Right kidney (tissue), 9 donors: Measurements from ENCODE around the gene PVRIG.
"Not testable (repeated sequence)": the region's sequence is repeated elsewhere in the genome, so short reads cannot be mapped to it uniquely, and the experiment has no call there.

ENCODE experiments used
- DNase-seq: peaks from one replicate; pipeline ENCODE4 v3.0.0-alpha.2; 2016
- long read RNA-seq, 8 donors: transcript quantifications; one replicate each; lab custom pipeline, GENCODE V29; 2026

The PVRIG gene
- long read RNA-seq, donor 1, result 0 reads
- long read RNA-seq, donor 2, result 0 reads
- long read RNA-seq, donor 3, result 0 reads
- long read RNA-seq, donor 4, result 0 reads
- long read RNA-seq, donor 5, result 0 reads
- long read RNA-seq, donor 6, result 0 reads
- long read RNA-seq, donor 7, result 0 reads
- long read RNA-seq, donor 8, result 0 reads

DNA sequence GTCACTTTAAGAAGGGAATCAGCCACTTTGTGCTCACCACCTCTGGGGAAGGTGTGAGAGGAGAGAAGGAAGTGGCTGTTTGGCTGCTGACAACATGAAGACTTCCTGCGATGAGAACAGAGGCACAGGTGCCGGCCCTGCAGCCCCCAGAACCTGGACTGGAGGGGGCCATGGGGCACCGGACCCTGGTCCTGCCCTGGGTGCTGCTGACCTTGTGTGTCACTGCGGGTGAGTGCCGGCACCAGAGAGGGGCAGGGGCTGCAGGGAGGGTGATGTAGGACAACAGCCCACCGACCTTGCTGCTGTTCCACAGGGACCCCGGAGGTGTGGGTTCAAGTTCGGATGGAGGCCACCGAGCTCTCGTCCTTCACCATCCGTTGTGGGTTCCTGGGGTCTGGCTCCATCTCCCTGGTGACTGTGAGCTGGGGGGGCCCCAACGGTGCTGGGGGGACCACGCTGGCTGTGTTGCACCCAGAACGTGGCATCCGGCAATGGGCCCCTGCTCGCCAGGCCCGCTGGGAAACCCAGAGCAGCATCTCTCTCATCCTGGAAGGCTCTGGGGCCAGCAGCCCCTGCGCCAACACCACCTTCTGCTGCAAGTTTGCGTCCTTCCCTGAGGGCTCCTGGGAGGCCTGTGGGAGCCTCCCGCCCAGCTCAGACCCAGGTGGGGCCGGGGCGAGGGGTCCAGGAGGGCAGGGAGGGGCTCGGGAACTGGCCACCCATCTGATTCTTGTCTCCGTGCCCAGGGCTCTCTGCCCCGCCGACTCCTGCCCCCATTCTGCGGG, at the start of gene PVRIG:
Gene PVRIG (plus strand): TSS at position 149 of the 785 bp plus-strand sequence. CDS start 22 bp downstream, at position 171.
- not testable (repeated sequence) for DNase-seq

DNA sequence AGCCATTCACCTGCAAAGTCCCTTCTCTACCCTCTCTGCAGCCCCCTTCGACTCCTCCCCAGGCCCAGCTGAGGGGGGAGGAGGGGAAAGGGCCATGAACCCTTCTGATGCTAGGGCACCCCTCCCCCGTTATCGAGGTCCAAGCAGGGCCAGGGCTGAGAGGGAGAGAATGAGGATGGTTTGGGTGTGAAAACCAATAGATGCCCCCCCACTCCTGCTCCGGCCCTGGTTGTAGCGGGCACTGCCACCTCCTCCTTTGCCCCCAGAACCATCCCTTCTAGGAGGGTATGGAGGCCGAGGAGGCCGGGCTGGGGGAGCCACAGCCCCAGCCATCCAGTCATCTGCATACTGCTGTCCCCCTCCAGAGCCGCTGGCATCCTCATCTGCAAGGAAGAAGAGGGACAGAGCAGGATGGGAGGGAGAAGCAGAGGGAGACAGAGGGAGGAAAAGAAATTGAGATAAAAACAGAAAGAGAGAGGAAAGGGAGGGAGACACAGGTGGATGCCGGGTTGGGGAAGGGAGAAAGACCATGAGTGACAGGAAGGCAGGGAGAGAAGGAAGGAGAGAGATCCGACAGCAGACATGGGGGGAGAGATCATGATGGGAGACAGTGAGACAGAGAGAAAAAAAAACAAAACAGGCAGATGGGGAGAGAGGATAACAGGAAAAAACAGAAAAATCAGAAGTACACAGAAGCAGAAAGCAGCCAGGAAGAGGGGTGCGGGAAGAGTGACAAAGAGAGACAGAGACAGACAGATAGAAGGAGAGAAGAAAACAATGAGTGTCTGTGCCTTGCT, 49.5 kb upstream of the PVRIG start:
- DNase-seq, result no peak

DNA sequence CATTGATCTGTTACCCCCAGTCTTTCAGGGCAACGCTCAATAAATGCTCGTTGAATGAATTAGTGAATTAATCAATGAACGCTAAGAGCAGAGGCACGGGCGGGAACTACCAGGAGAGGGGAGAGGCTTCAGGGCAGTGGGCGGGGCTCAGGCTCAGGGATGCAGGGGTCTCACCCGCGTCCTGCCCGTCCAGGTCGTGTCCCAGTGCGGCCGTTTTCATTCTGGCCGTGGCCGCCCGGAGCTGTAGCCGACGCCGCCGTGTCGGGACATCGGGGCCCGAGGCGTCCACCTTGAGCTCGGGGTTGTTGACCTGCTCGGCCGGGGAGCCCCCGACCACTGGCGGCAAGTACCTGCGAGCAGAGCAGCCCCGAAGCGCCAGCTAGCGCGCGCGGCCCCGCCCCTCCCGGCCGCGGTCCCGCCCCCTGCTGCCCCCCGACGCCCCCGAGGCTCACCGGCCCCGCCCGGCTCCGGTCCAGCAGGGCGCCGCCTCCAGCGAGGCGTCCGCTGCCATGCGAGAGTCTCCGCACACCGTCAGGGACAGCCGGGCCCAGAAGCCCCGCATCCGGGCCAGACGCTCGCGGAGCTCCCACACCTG, 48.6 kb upstream of the PVRIG start:
- no peak for DNase-seq

DNA sequence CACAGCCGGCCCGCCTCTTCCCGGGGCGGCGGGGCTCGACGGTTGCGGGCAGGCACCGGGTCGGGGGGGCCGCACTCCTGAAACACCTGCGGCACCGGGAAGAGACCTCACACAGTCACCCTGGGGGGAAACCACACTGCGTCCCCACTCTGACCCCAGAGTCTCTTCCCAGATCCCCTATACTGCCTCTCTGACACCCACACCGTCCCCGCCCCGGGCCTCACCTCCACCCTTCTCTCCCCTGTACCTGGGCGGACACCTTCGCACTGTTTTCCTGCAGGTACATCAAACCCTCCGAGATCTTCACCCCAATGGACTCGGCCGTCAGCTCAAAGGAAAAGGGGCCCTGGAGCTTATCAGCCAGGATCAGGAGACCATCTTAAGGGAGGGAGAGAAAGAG, 47.9 kb upstream of the PVRIG start:
- DNase-seq, result no peak

DNA sequence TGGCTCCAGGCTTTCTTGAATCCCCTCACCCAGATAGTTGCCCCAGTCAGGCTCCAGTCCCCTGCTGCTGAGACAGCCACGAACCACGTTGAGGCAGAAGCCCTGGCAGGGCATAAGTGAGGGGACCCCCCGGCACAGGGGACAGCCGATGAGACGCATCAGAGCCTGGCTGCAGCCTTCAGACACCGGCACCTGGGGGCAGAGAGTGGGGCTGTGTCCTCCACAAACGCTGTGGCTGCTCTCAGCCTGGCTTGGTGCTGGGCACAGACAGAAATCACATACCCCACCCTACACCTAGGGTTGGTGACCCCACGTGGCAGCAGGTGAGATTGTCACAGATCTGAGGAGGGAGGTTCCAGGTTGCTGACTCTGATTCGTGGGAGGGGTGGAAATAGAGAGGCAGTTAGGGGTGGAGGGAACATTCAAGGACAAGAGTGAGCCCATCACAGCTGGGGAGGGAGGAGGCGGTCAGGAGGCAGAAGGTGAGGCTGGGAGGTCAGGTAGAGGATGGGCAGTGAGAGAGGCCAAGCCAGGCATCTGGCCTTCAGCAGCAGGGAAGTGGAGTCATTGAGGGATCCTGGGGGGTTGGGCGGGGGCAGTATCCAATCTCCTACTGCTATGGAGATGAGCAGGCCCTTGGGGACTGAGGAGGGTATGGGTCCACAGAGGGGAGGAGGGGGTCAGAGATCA, 45.8 kb upstream of the PVRIG start:
- no peak for DNase-seq

DNA sequence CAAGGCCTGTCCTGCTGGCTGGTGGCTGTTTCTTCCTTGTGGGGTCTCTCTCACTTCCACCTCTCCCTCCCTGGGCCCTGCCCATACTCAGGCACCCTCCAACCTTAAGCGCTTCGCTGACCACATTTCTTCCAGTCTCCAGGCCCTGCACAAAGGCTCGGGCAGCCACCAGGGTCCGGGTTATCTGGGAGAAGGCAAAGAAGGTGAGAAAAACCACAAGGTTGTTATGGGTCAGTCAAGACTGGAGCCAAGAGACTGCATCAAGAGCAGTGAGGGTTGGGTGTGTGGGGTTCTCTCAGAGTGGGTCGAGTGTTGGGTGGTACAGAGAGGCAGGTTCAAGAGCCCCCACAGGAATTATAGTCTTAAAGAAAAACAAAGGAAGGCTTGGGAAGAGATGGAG, 45.2 kb upstream of the PVRIG start:
- DNase-seq, result no peak

DNA sequence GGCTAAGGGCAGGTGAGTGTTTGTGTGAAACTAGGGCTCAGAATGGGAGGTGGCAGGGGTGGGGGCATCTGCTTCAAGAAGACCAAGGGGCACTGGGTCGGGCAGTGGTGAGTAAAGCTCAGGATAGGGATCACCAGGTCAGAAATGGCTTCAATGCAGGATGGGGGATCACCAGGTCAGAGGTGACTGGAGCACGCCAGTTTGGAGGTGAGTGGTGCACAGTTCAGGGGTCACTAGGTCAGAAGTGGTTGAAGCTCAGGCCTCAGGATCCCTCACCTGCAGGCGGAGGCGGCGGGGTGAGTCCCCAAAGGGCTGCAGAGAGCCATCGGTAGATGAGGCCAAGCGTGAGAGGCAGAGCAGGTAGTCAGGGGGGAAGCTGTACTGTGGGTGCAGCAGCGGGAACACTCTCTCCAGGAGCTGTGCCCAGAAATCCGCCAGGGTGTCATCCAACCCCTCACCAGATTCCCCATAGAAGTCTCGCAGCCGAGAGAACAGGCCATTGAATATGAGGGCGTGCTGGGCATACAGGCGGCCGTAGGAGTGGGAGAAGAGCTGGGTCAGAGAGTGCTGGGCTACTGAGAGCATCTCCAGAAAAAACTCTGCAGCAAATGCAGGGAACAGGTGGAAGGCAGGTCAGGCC, 44.3 kb upstream of the PVRIG start:
- DNase-seq, result no peak

DNA sequence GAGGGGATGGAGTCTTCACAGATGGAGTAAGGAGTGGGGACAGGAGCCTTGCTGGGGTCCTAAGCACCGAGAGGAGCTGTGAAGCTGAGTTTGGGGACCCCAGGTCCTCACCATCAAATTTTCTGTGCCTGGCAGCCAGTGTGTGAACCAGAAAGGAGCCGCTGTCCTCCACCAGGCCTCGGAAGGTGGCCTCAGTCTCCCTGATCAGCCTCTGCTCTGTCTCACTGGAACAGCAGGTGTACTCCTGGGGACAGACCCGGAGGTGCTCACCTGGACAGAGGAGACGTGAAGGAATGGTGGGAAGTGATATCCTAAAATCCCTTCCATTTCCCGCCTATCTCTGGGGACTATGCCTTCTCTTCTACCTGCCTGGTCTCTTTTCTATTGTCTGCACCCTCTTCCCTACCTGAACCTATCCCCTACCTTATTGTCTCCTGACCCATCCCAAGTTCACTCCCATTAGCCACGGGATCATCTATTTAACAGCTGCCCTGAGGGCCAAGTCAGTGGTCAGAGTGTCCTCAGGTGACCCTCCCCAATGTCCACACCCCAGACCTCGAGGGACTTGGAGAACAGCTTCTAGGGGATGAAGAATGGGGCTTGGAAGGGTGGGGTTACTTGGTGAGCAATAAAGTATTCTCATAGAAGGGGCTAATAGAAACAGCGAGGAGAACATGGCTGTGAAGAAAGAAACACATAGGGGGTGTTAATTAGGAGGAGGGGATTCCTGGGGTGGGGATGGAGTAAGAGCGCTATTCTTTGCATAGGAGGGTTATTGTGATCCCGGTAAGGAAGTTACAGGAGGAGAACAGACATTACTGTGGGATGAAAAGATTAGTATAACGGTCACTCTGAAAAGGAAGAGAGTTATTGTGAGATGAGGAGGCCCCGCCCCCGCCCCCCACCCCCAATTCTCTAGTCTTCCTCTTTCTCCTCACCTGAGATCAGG, 43.4 kb upstream of the PVRIG start:
- no peak for DNase-seq

DNA sequence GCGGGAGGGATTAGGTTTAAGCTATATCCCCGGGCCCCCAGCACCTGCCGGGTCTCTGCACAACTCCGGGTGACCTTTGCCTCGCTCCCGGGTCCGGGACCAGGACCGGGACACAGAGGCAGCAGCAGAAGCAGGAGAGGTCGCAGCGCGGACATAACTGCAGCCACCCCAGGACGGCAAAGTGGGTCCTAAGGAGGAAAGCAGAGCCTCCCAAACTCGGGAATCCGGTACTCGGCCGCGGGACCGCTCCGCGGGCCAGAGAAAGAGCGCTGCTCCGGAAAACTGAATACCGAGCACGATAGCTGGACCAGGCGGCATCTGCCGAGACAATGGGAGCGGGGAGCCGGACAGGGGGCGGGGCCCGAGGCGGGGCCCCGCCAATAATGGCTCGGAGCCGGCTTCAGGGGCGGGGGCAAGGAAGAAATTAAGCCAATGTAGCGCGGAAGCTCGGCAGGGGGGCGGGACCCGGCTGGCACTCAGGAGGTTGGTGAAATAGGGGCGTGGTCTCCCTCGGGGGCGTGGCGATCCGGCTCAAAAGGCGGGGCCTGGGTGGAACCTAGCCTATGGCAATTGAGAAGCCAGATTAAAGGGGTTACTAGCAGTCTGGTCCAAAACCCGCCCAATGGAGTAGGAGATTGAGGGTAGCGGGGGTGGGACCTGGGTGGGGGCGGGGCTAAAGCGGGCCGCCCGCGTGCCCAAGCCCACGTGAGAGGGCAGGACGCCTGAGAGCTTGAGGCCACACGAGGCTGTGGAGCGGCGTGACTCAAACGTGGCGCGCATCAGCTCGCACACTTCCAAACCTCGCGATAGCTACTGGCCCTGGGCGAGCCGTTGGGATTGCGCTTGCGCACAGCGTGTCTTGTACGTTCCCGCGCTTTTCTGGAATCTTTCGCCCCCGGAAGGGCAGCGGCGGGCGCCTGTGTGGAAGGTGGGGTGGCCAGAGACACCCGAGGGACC, 42.4 kb upstream of the PVRIG start, which contains the start of the genes GPC2 and STAG3:
Gene GPC2 (minus strand): TSS at position 337 of the 957 bp plus-strand sequence. CDS start 182 bp downstream, at position 155.
Gene STAG3 (plus strand): TSS at position 874 of the 957 bp plus-strand sequence. CDS start 2,639 bp downstream, outside the sequence.
- DNase-seq, result peak; percentile 90

DNA sequence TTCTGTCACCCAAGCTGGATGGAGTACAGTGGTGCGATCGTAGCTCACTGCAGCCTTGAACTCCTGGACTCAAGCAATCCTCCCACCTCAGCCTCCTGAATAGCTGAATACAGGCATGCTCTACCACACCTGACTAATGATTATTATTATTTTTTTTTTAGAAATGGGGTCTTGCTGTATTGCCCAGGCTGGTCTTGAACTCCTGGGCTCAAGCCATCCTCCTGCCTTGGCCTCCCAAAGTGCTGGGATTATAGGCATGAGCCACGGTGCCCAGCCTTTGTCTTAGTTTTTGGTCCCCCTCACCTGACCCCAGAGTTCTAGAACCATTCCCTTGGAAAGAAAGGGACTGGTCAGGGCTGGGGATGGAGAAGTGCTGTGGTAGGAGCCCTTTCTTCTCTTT, 39.7 kb upstream of the PVRIG start:
- not testable (repeated sequence) for DNase-seq

DNA sequence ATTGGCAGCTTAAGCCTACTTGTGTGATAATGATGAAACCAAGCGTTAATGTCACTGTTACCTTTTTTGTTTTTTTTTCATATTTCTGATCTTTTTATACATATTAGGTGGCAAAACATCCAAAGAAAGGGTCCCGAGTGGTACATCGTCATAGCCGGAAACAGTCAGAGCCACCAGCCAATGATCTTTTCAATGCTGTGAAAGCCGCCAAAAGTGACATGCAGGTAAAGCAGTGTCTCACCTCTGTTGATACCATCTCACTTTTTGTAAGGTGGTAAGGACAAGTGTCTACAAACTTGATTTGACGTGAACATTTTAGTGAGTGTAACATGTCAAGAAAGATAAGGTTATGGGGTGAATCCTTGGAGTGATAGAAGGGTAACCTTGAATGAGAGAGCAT, 37.1 kb upstream of the PVRIG start:
- DNase-seq, result not testable (repeated sequence)

DNA sequence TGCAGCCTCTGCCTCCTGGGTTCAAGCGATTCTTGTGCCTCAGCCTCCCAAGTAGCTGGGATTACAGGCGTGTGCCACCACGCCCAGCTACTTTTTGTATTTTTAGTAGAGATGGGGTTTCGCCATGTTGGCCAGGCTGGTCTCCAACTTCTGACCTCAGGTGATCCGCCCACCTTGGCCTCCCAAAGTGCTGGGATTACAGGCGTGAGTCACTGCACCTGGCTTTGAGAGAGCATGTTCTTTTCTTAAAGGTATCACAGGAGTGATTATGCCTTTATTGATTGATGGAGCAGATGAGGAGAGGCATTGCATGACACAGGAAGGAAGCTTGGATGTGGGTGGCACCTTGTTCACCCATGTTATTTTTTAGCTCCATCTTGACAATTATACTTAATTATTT, 36.7 kb upstream of the PVRIG start:
- not testable (repeated sequence) for DNase-seq

DNA sequence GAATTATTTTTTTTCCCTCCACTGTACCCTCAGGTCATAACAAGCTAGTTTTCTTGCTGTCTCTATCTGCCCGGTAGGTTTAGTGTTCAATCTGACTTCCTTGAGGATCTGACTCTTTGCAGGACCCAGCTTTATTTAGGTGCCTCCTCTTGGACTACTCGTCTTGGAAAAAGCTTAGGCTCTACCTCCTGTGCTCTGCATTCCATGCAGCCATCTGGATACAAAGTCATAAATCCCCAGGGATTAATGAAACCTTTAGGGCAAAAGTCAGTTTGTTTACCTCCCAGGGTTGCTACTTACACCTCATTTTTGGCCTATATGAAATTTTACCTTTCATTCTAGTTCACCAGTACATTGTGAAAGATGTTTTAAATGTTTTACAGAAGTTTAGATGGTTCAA, 34.0 kb upstream of the PVRIG start:
- no peak for DNase-seq

DNA sequence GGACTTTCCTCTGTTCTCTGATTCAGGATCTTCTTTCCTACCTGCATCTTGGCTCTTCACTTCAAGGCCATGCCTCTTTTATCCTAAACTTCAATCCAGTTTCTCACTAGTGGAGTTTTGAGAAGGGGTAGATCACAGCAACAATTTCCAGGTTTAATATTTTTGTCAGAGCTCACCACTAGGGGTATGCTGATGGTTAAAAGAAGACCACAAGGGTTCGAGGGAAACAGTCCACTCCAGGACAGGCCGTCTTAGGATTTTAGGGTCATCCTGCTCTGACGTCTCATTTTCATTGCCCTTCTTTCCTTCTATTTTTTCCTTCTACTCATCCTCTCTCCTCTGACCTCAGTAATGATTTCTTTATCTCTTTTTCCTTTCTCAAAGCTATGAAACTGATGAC, 30.7 kb upstream of the PVRIG start:
- DNase-seq, result no peak

DNA sequence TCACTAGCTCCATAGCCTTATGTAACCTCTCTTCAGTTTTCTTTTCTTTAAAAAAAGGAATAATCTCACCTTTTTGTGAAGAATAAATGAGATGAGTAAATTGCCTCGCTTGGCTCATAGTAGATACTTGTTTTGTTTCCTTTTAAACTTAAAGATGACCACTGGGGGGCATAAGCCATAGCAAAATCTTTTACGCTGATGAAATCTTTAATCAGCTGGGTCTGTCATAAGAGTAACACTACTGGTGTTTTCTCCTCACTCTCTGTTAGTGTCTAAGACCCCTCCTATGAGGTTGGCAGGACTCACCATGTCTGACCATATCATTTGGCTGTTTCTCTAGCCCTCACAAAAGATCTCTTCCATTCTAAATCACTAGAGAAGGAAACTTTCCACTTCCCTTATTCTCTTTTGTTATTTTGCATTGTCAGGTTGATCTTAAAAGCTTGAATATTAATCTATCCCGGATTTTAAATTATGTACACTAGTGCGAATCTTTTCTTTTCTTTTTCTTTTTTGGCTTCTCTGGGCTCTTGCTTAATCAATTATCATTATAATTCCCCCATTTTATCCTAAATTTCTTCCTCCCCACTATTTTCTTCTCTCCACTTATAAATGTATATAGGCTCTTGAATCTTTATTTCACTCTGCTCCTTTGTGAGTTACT, 29.6 kb upstream of the PVRIG start:
- no peak for DNase-seq

DNA sequence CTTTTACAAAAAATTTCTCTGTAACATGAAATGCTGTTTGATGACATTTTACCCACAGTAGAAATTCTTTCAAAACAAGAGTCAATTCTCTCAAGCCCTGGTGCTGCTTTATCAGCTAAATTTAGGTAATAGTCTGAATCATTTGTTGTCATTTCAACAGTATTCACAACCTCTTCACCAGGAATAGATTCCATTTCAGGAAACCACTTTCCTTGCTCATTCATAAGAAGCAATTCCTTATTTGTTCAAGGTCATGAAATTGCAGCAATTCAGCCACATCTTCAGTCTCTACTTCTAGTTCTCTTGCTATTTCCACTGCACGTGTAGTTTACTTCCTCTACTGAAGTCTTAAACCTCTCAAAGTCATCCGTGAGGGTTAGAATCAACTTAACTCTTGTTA, 28.0 kb upstream of the PVRIG start:
- no peak for DNase-seq

DNA sequence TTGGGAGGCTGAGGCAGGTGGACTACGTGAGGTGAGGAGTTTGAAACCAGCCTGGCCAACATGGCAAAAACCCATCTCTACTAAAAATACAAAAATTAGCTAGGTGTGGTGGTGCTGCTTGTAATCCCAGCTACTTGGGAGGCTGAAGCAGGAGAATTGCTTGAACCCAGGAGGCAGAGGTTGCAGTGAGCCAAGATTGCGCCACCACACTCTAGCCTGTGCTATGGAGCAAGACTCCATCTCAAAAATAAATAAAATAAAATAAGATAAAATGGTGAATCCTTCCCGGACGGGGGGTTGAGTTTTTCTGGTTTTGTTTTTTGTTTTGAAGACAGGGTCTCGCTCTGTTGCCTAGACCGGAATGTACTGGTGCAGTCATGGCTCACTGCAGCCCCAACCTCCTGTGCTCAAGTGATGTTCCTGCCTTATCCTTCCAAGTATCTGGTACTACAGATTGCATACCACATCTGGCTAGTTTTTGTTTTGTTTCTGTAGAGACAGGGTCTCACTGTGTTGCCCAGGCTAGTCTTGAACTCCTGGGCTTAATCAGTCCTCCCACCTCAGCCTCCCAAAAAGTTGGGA, 27.4 kb upstream of the PVRIG start:
- not testable (repeated sequence) for DNase-seq

DNA sequence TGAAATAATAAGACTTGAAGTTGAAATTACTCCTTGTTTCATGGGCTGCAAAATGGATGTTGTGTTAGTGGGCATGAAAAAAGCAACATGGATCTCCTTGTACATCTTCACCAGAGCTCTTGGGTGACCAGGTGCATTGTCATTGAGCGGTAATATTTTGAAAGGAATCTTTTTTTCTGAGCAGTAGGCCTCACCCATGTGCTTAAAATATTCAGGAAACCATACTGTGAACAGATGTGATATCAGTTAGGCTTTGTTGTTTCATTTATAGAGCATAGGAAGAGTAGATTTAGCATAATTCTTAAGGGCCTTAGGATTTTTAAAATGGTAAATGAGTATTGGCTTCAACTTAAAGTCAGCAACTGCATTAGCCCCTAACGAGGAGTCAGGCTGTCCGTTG, 26.8 kb upstream of the PVRIG start:
- DNase-seq, result no peak
